Tibial artery (tissue), 4 donors: ENCODE measurements around the gene TGFBRAP1.

Experiments
- DNase-seq, 2 donors: peaks; one replicate each; pipeline ENCODE4 v3.0.0-alpha.2; 2019
- H3K27ac ChIP-seq, 2 donors: fragments of 200-600 bp; sonication (generic) in 1 of 2; 1 replicate in 1 of 2; 2 replicates in 1 of 2; pipeline ENCODE4 v1.5.1; 2018 to 2019; ENCODE audit warnings: mild to moderate bottlenecking in 1 of 2
- H3K27me3 ChIP-seq, 2 donors: fragments of 200-600 bp; sonication (generic) in 1 of 2; one replicate each; pipeline versions ENCODE4 v1.5.1 to v1.6.0; 2016 to 2019
- H3K36me3 ChIP-seq, 3 donors: fragments of 200-600 bp; sonication (generic) in 2 of 3; one replicate each; pipeline ENCODE4 v1.5.1; 2016 to 2019; ENCODE audit warnings: mild to moderate bottlenecking in 2 of 3
- H3K4me1 ChIP-seq, 4 donors: fragments of 200-600 bp; sonication (generic) in 2 of 4; 1 replicate in 3 of 4; 2 replicates in 1 of 4; pipeline ENCODE4 v1.5.1; 2016 to 2019
- H3K4me3 ChIP-seq, 2 donors: fragments of 200-600 bp; sonication (generic) in 1 of 2; 1 replicate in 1 of 2; 2 replicates in 1 of 2; pipeline ENCODE4 v1.5.1; 2018 to 2019; ENCODE audit warnings: mild to moderate bottlenecking in 2 of 2
- H3K9me3 ChIP-seq, 3 donors: fragments of 200-600 bp; sonication (generic) in 1 of 3; one replicate each; pipeline ENCODE4 v1.5.1; 2016 to 2019
- intact Hi-C: fragments of 100-400 bp; cut with DNase I; formaldehyde crosslinking; loops from one replicate; pipeline ENCODE4 v1.15.0; 2023; ENCODE audit warnings: low total_unique reads
- TF ChIP-seq, protein P1 (sequence below), 2 experiments: fragments of 200-600 bp in 1 of 2; fragments of 450-650 bp in 1 of 2; IDR thresholded peaks; one replicate each; pipeline ENCODE4 v1.5.1; 2017 to 2019; ENCODE audit warnings: antibody characterized with exemption in 2 of 2, mild to moderate bottlenecking in 1 of 2, moderate library complexity in 1 of 2

The TGFBRAP1 gene

DNA sequence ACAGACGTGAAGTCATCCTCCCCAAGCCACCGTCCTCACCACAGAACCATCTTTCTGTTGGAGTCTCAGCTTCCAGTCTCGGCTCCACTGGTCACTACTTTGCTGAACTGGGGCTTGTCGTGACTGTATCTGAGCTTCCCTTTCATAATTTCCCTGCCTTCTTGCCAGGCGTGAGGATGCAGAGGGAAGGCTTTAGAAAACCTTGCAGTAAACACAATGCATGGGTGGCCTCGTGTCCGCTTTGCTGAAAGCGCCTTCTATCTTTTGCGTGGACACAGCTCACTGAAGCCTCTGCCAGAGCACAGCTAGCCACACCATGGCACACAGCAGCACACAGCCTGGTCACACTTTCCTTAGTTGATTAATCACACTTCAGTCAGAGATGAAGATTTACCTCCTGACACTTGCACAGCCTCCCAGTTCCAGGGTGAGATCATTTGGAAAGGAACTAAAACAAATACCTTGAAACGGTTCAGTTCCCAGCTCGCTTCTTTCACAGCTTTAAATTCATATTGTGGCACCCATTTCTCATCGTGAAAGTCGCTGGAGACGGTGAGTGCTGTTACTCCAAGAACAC is 90.8 kb downstream of the TGFBRAP1 start:
- H3K9me3 ChIP-seq: no peaks in the 10 kb centered on the region
- no peaks in the 10 kb centered on the region for H3K4me1 ChIP-seq
- peaks cover 0 to 10% of the 10 kb centered on the region in 2 donors for H3K27me3 ChIP-seq
- H3K36me3 ChIP-seq: no peaks in the 10 kb centered on the region
- no peak for DNase-seq
- no peak overlapping the region for H3K4me3 ChIP-seq
- TF ChIP-seq, protein P1, sequence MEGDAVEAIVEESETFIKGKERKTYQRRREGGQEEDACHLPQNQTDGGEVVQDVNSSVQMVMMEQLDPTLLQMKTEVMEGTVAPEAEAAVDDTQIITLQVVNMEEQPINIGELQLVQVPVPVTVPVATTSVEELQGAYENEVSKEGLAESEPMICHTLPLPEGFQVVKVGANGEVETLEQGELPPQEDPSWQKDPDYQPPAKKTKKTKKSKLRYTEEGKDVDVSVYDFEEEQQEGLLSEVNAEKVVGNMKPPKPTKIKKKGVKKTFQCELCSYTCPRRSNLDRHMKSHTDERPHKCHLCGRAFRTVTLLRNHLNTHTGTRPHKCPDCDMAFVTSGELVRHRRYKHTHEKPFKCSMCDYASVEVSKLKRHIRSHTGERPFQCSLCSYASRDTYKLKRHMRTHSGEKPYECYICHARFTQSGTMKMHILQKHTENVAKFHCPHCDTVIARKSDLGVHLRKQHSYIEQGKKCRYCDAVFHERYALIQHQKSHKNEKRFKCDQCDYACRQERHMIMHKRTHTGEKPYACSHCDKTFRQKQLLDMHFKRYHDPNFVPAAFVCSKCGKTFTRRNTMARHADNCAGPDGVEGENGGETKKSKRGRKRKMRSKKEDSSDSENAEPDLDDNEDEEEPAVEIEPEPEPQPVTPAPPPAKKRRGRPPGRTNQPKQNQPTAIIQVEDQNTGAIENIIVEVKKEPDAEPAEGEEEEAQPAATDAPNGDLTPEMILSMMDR (IDR thresholded peaks at IDR 0.05): no peak
- H3K27ac ChIP-seq: no peak overlapping the region
- intact Hi-C loops: loop anchor here (5.0 kb wide), 1 partner anchor 121 kb away; no protein-coding TSS in a partner anchor

DNA sequence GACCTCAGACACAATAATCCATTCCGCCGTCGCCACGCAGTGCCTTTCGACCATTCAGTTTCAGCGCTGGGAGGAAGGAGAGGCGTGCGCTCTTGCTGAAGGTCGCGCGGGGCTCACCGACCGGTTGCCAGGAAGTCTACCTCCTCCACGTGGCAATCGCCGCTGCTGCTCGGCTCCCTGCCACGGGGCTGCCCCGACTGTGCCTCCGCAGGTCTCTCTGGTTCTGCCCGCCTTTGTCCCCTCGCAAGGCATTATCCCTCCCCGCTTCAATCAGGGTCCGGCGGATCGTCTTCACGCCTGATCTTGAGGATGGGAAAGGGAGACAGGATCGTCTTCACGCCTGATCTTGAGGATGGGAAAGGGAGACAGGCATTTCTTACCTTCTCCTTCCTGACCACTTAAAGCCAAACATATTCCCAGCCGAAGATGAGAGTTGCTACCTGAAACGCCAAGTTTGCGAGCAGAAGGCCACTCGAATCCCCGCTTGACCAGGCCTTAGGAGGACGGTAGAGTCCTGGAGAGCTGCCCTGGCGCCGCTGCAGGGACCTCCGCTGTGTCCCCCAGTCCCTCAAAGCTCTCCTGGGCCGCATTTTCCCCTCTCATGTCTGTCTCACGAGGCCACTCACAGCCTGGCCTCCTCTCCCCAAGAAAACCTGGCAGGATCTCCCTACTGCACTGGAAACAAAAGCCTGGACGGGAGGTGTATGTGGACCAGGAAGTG is 92.3 kb downstream of the TGFBRAP1 start:
- peaks cover 0 to 12% of the 10 kb centered on the region in 2 donors for H3K27me3 ChIP-seq
- no peaks in the 10 kb centered on the region for H3K4me1 ChIP-seq
- no peaks in the 10 kb centered on the region for H3K9me3 ChIP-seq
- H3K27ac ChIP-seq: no peak overlapping the region
- no peaks in the 10 kb centered on the region for H3K36me3 ChIP-seq
- TF ChIP-seq, protein P1 (IDR thresholded peaks at IDR 0.05): no peak
- no peak overlapping the region for H3K4me3 ChIP-seq
- DNase-seq: no peak
- intact Hi-C loops: loop anchor here (5.0 kb wide), 1 partner anchor 120 kb away; no protein-coding TSS in a partner anchor

DNA sequence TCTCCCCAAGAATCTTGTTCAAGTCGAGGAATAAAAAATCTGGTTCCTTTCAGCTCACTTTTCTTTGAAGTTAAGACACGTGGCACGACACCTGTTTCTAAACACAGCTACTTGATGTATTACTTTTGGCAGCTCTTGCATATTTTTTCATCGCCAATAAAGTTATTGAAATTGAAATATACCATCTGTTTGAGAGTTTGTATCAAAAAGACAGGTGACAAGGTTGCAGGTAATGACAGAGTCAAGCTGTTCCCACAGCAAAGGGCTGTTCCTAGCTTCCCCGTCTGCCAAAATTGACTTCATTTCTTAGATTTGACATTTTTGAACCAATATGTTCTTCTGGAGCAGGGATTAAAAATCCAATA is 93.5 kb downstream of the TGFBRAP1 start:
- no peaks in the 10 kb centered on the region for H3K36me3 ChIP-seq
- no peak overlapping the region for H3K4me3 ChIP-seq
- peaks cover 0 to 14% of the 10 kb centered on the region in 2 donors for H3K27me3 ChIP-seq
- intact Hi-C loops: loop anchor here (5.0 kb wide), 1 partner anchor 119 kb away; no protein-coding TSS in a partner anchor
- no peaks in the 10 kb centered on the region for H3K4me1 ChIP-seq
- TF ChIP-seq, protein P1 (IDR thresholded peaks at IDR 0.05): no peak
- no peak overlapping the region for H3K27ac ChIP-seq
- H3K9me3 ChIP-seq: no peaks in the 10 kb centered on the region
- DNase-seq: no peak

DNA sequence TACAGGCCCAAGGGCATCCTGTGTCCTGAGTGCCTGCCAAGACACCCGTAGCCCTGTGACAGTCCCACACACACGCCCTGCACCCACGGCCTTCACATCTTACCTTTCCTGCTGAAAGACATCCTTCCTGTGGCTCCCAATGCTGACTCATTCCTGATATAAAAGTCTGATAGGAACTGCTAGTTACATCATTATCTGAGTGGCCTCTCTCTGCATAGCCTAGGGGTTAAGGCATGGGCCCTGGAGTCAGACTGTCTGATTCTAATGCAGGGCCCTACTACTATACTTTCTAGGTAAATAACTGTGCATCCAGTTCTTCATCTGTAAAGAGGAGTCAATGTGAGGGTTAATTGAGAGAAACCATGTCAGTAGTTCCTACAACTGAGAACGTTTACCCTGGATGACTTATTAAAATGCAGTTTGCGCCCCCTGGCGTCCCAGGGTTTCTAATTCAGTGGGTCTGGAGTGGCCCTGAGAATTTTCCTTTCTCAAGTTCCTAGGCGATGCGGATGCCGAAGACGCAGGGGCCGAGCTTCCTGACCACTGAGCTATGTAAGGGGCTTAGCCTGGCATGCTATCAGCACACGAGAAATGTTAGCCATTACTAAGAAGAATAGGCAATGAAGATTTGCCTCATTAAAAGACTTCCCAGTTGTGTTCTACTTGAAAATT is 94.0 kb downstream of the TGFBRAP1 start:
- H3K9me3 ChIP-seq: no peaks in the 10 kb centered on the region
- no peaks in the 10 kb centered on the region for H3K4me1 ChIP-seq
- peak in 1 of 2 donors; percentile 79 for DNase-seq
- H3K27me3 ChIP-seq: peaks cover 0 to 14% of the 10 kb centered on the region in 2 donors
- intact Hi-C loops: loop anchor here (5.0 kb wide), 1 partner anchor 118 kb away; no protein-coding TSS in a partner anchor
- TF ChIP-seq, protein P1 (IDR thresholded peaks at IDR 0.05): peak; percentile 45 to 47
- H3K27ac ChIP-seq: no peak overlapping the region
- H3K4me3 ChIP-seq: no peak overlapping the region
- no peaks in the 10 kb centered on the region for H3K36me3 ChIP-seq

DNA sequence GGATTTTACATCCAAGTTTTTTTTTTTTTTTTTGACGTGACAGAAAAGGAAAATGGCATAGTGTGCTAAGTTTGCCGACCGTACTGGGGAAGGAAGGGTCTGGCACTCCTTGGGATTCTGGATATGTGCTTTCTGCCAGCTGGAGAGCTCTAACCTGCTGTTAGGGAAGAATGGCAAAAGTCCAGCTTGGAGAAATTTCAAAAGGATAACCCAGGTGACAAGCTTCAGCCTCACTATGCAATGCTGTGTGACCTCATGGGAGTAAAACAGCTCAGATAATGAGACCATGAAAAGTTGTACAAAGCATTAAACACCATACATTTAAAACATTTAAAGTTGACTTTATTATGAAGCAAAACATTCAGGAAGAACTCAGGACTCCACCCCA is 98.3 kb downstream of the TGFBRAP1 start:
- H3K27ac ChIP-seq: no peak overlapping the region
- H3K4me1 ChIP-seq: no peaks in the 10 kb centered on the region
- no peaks in the 10 kb centered on the region for H3K9me3 ChIP-seq
- intact Hi-C loops: no loop called here
- DNase-seq: no peak
- H3K36me3 ChIP-seq: no peaks in the 10 kb centered on the region
- peaks cover 0 to 10% of the 10 kb centered on the region in 2 donors for H3K27me3 ChIP-seq
- no peak overlapping the region for H3K4me3 ChIP-seq
- TF ChIP-seq, protein P1 (IDR thresholded peaks at IDR 0.05): no peak
